ENCODE measurements around the gene TMBIM1. TPM values are rescaled to one million over a fixed set of nuclear protein-coding genes. Genes with fewer than 3 reads are reported as not detected.

TMBIM1 gene
- total RNA-seq, 4 donors from 2014 or later: 272 to 341 (median 287) TPM

DNA sequence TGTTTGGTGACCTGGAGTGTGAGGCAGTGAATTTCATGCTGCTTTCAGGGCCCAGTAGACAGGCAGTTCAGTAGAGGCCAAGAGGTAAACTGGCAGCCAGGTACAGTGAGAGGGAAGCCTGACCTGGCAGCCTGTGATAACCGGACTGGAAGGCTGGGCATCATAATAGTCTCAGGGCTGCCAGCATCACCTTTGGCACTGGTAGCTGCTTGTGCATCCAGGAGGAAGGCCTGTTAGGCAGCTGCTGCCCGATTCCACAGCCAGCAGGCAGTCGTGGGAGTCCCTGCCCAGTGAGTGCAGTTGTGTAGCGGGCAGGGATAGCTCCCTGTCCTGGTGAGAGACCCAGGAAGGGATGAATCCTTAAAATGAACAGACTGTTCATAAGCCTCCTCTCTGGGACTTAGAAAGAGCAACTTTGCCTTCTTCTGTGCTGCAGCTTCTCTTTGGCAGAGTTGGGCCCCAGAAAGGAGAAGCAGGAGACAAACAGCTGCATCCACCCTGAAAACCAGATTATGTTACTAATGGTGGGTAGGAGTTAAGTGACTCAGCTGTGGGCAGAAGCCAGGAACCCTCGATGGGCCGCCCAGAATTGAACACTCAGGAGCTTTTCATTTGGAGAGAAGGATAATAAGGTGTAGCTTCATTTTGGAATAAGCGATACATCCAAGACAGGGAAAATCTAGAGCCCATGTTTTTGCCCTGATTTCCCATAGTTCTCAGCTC lies 39.6 kb downstream of the TMBIM1 start:
- no peak overlapping the region for H3K4me3 ChIP-seq (replicated peaks in 1 of 3)
- intact Hi-C loops (cut with DNase I): loop anchor here (10.0 kb wide), 1 partner anchor 68 kb away; no protein-coding TSS in a partner anchor
- no peaks in the 10 kb centered on the region for H3K4me1 ChIP-seq
- peaks cover 82 to 85% of the 10 kb centered on the region in 2 donors for H3K36me3 ChIP-seq
- H3K27ac ChIP-seq: no peak overlapping the region
- TF ChIP-seq, protein P1, sequence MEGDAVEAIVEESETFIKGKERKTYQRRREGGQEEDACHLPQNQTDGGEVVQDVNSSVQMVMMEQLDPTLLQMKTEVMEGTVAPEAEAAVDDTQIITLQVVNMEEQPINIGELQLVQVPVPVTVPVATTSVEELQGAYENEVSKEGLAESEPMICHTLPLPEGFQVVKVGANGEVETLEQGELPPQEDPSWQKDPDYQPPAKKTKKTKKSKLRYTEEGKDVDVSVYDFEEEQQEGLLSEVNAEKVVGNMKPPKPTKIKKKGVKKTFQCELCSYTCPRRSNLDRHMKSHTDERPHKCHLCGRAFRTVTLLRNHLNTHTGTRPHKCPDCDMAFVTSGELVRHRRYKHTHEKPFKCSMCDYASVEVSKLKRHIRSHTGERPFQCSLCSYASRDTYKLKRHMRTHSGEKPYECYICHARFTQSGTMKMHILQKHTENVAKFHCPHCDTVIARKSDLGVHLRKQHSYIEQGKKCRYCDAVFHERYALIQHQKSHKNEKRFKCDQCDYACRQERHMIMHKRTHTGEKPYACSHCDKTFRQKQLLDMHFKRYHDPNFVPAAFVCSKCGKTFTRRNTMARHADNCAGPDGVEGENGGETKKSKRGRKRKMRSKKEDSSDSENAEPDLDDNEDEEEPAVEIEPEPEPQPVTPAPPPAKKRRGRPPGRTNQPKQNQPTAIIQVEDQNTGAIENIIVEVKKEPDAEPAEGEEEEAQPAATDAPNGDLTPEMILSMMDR (IDR thresholded peaks at IDR 0.05): no peak
- no peak for TF ChIP-seq POLR2A (IDR thresholded peaks at IDR 0.05)
- no peaks in the 10 kb centered on the region for H3K9me3 ChIP-seq
- WGBS, 2 donors: 80 to 86% methylated on average over 7 of the region's 7 CpGs
- H3K27me3 ChIP-seq: no peaks in the 10 kb centered on the region
- no peak for DNase-seq

DNA sequence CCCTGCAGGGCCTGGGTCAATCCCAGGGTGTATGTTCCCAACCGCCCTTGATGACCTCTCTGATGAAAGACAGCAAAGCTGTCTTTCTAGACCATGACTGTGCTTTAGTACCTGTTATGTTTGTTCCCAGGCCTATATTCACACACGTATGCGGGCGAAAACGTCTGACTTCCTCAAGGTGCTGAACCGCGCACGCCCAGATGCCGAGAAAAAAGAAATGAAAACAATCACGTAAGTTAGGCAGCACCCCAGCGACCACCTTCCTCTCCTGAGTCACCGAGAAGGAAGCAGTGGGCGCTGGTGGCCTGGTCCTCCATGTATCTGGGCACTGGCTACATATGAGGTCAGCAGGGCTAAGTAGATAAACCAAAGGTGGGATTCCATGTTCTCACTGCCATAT lies 42.6 kb downstream of the TMBIM1 start:
- no peak for DNase-seq
- intact Hi-C loops (cut with DNase I): loop anchor here (10.0 kb wide), 1 partner anchor 65 kb away; no protein-coding TSS in a partner anchor
- H3K27ac ChIP-seq: no peak overlapping the region
- 90 to 97% methylated on average over 13 of the region's 13 CpGs for WGBS, 2 donors
- TF ChIP-seq, protein P1 (IDR thresholded peaks at IDR 0.05): no peak
- no peak for TF ChIP-seq POLR2A (IDR thresholded peaks at IDR 0.05)
- H3K9me3 ChIP-seq: no peaks in the 10 kb centered on the region
- no peaks in the 10 kb centered on the region for H3K4me1 ChIP-seq
- no peaks in the 10 kb centered on the region for H3K27me3 ChIP-seq
- H3K4me3 ChIP-seq (replicated peaks in 1 of 3): no peak overlapping the region
- H3K36me3 ChIP-seq: peaks cover 87 to 98% of the 10 kb centered on the region in 2 donors

DNA sequence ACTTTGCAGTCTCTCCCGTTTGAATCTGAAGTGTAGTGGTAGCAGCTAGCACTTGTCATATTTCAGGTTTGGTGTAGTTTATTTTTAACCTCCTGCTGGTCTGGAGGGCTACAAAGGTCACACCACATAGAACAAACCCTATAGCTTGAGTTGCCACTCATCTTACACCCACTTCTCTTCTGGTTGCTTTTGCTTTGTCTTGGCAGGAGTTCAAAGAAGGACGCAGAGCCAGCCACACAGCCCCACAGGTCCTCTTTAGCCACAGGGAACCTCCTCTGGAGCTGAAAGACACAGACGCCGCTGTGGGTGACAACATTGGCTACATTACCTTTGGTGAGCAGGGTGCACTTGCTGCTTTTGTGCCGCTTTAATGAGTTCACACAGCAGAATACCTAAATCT lies 47.1 kb downstream of the TMBIM1 start:
- H3K9me3 ChIP-seq: no peaks in the 10 kb centered on the region
- H3K27me3 ChIP-seq: no peaks in the 10 kb centered on the region
- peaks cover 47 to 64% of the 10 kb centered on the region in 2 donors for H3K36me3 ChIP-seq
- 44 to 49% methylated on average over 4 to 5 of the region's 5 CpGs for whole genome bisulfite sequencing, 2 donors
- no peak for DNase-seq
- no peak overlapping the region for H3K4me3 ChIP-seq (replicated peaks in 1 of 3)
- H3K27ac ChIP-seq: no peak overlapping the region
- intact Hi-C loops (cut with DNase I): no loop called here
- TF ChIP-seq, protein P1 (IDR thresholded peaks at IDR 0.05): no peak
- no peak for TF ChIP-seq POLR2A (IDR thresholded peaks at IDR 0.05)
- H3K4me1 ChIP-seq: no peaks in the 10 kb centered on the region

DNA sequence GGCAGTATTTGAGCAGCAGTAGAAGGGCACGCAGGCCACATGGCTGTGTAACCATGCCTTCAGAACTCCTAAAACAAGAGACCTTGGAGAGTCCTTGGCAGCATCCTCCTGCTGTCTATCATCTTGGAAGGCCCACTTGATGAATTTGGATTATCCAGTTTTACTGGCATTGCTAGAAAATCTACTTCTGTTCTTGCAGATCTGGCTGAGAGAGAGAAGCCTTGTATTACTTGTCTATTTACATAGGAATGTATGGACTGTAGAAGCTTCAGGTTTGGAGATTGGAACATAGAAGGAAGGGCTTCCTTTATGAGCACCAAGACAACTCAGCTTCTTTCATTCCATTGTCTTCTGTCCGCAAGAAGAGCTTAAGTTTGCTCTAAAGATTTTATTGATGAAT lies 47.6 kb downstream of the TMBIM1 start:
- Histone ChIP-seq H3K4me3 (replicated peaks in 1 of 3) (no peak overlapping the region), H3K4me1 (no peaks in the 10 kb centered on the region), H3K27me3 (no peaks in the 10 kb centered on the region), H3K27ac (no peak overlapping the region), H3K9me3 (no peaks in the 10 kb centered on the region), H3K36me3 (peaks cover 47 to 63% of the 10 kb centered on the region in 2 donors)
- WGBS, 2 donors: 77 to 92% methylated on average over 2 of the region's 2 CpGs
- intact Hi-C loops (cut with DNase I): no loop called here
- TF ChIP-seq, protein P1 (IDR thresholded peaks at IDR 0.05): no peak
- no peak for TF ChIP-seq POLR2A (IDR thresholded peaks at IDR 0.05)
- no peak for DNase-seq

DNA sequence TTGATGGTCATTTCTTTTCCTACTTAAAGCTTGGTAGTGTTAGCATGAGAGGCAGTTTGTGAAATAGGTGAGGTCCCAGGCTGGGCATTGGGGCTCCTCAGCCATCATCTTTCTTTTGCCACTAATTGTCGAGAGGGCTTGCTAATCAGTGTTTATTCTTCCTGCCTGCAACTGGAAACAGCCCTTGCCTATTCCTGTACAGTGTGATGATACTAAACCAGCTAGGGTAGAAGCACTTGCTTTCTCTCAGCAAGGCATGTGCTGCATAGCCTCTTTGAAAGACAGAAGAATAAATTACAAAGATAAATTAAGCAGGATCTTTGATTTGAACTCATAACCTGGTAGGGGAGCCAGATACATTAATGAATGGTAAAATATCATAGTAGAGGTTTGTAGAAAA lies 48.1 kb downstream of the TMBIM1 start:
- H3K4me1 ChIP-seq: no peaks in the 10 kb centered on the region
- intact Hi-C loops (cut with DNase I): no loop called here
- H3K4me3 ChIP-seq (replicated peaks in 1 of 3): no peak overlapping the region
- WGBS, 2 donors: 76 to 80% methylated on average over 1 of the region's 1 CpG
- H3K36me3 ChIP-seq: peaks cover 47 to 63% of the 10 kb centered on the region in 2 donors
- TF ChIP-seq, protein P1 (IDR thresholded peaks at IDR 0.05): no peak
- no peak for TF ChIP-seq POLR2A (IDR thresholded peaks at IDR 0.05)
- no peak for DNase-seq
- no peaks in the 10 kb centered on the region for H3K27me3 ChIP-seq
- no peak overlapping the region for H3K27ac ChIP-seq
- no peaks in the 10 kb centered on the region for H3K9me3 ChIP-seq

Data from thyroid gland (tissue), 4 donors.